HG03439 (cell line): Measurements from ENCODE around the gene ELOVL2.
"Not testable (repeated sequence)": the region's sequence is repeated elsewhere in the genome, so short reads cannot be mapped to it uniquely, and the experiment has no call there.

Source experiments
- ATAC-seq: cut with Tn5 transposase; IDR thresholded peaks from one replicate; pipeline ENCODE4 v1.9.1; 2021; ENCODE audit warnings: mild to moderate bottlenecking, moderate library complexity; ENCODE audit not compliant: unreplicated experiment

ELOVL2 gene

DNA sequence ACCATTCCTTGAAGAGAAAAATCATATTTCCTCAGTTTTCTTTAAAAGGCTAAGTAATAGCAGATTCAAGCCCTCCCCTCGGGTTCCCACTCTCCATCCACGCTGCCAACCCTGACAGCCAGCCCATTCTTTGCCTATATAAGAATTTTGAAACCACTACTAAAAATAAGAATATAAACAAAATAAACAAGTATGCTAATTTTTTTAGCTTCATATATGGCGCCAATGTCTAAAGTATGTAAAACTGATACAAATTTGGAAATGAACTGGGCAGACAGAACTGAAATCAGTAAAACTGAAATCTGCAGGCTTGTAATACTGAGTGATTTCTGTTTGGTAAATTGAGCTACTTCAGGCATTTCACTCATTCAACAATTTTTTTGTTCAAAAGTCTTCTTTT, 19.0 kb downstream of the ELOVL2 start:
- no peak for ATAC-seq

DNA sequence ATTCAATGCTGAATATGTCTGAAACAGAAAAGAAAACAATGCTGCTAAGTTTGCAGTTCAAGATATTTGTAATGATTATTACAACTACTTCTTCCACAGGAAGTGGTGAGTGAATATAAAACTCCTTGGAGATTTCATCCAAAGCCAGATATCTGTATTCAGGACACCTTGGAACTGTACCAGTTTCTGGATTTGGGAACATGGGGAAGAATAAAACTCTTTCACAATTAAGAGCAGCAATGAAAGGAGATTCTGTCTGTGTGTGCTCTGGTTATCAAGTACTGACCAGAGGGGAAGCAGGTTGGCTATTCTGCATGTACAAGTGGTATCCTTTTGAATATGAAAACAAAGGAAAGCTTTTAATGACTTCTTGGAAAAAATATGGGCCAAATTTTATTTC, 21.1 kb downstream of the ELOVL2 start:
- ATAC-seq = no peak

DNA sequence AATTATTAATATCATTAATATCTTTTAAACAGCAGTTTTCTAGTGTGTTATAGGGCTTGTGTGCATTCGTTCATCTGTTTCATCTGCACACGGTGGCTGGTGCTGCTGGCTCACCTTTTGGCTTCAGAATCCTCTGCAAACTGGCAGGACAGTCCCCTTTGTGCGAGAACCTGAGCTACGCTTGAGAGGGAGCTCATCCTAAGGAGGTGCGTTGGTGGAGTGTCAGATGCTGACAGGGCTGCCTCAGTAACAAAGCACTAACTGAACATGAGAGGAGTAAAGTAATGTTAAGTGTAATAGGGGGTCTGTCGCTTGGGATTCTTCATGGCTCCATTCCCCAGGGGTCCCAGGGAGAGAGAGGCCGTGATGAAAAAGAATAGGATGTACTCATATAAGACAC, 22.4 kb downstream of the ELOVL2 start:
- ATAC-seq = no peak

DNA sequence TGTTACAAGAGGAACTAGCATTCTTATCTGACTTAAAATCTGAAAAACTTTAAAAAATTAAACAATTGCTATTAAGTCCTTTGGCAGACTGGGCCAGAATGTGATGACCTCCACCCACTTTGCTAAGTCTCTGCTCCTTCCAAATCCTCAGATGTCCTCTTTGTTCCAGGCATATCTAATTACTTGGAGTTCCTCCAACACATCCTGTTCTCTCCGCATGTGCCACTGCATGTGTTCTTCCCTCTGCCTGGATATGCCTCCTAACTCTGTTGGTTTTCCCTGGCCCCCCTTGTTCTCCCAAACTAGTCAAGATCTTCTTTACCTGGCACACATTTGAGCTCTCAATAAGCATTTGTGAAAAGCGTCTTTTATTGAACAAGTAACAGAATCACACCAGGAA, 23.1 kb downstream of the ELOVL2 start:
- no peak for ATAC-seq

DNA sequence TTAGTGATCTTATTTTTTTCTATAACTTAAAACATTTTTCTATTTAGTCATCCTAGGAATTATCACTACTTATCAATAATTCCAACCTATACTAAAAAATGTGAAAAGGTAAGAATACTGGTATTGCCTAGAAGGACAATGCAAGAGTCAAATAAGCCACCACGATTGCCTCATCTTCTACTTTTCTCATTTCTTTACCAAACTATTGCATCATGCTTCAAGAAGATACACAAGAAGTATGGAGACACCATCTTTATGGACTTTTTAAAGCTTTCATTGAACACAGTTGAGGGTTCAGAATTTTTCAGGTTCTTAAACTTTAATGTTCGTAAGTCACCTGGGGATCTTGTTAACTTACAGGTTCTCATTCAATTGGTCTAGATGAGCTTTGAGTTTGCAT, 25.9 kb downstream of the ELOVL2 start:
- ATAC-seq = no peak

DNA sequence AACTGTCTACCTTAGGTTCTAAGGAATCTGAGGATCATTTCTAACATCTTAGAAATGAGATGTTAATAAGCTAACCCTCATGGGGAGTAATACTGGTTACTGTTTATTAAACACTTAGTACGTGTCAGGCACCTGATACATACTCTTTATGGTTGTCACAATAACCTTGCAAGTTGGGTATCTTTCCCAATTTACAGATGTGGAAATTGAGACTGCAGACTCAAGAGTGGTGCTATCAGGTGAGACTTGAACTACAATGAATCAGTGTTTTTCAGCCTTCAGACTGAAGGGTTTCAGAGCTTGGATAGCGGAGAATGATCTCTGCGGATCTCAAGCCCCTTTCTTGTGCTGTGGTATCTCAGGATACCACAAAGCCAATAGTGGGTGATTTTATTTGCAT, 27.0 kb downstream of the ELOVL2 start:
- no peak for ATAC-seq

DNA sequence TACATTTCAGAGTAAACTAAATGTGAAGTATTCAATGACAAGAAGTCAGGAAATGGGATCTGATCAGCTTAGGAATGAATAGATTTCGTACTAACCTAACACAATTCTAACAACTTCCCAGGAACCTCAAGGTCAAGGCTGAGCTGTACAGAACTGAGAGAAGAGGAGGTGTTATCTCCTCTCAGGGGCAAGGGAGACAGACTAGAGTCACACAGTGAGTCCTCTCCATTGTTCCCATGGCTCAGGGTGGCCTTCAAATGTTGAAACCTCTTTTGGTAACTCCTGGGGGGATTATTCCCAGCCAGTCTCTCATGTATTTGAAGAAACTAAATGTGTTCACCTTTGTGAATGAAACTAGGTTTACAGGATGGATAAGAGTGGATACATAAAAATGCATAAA, 27.7 kb downstream of the ELOVL2 start:
- no peak for ATAC-seq

DNA sequence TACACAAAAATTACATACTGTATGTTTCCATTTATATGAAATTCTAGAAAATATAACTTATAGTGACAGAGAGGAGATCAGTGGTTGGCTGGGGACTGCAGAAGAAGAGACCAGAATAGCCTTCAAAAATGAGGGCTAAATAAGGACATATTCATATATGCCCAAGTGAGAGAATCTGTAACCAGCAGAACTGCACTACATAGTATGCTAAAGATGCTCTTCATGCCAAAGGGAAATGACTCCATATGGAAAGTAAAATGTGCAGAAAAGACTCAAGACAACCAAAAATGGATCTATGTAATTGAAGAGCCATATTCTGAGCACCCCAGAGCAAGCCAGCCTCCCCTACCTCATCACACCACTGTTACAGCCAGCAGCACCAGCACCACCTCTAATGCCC, 29.0 kb downstream of the ELOVL2 start:
- no peak for ATAC-seq

DNA sequence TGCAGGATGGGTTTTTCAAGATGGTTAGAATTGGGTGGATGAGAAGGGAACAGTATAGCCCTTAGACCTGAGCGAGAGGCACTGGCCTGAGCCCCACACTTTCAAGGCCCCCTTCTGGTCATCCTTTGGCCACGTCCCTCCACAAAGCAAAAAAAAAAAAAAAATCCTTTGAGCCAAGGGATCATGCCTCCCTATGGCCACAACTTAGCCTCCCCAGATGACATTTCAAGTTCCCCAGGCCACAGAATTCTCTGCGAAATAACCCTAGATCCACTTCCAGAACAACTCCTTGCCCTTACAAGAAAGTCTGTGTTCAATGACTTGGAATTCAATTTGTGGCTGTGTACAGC, 30.4 kb downstream of the ELOVL2 start:
- no peak for ATAC-seq

DNA sequence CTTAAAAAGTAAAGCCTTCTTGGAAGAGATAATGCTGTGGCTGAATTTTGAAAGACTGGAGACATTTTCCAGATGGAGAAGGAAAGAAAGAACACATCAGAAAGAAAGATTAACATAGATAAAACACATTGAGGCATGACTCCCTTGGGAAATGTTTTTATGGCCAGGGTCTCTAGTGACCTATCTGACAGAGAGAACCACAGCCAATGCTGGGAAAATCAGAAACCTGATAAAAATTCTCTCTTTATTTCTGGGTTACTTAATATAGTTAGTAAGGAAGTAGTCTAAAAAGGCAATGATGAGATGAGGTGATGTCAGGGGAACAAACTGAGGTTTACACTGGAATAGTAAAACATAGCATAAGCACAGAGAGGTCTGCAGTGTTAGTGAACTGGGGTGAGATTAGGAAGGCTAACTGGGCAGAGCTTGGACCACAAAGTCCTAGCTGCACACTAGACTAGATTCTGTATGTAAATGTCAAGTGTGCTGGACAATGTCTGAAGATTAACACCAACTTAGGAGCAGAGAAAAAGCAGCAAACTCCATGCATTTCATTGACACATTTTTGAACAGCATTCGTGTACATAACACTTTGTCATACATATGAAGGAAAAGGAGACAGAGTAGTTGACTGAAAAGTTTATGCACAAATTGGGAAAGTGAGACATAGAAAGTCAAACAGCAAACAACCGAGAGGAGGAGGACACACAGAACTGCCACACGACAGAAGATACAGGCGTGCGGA, 31.0 kb downstream of the ELOVL2 start:
- no peak for ATAC-seq

DNA sequence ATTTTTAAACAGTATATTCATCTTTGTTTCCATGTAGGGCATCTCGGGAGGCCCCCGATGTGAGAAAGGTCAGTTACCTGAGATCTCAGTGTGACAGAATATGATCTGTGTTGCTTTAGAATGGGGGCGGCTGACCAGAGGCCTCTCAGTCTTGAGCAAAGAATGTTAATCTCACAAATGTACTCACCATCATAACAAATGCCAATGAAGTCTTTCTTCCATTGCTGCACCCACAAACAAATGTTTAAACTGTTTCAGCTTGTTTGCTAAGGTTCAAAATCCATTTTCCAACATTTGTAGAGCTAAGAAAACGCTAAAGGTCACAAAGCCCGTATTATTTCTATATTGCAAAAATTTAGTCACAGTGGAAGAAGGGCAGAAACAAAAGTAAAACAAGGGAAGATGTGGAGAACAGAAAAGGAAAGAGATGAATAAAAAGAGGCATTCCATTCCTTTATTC, 31.8 kb downstream of the ELOVL2 start:
- no peak for ATAC-seq

DNA sequence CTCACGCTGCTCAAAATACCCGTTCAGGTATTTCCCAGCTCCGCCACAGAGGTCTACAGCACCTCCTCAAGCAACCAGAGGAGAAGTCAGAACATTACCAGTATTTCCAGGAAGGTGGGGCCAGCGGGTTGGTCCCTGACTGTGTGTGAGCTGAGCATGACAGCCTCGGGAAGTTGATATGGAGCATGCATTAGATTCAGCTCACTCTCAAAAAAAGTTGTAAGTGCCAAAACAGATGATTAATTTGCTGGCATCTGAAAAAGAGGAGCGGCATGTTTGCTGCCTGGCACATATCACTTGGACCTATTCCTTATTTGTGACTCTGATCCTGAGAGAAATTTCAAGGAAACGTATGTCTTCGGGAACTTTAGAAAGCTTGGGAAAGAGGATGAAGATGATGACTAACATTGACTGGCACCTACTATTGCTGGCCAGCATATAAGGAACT, 32.3 kb downstream of the ELOVL2 start:
- no peak for ATAC-seq

DNA sequence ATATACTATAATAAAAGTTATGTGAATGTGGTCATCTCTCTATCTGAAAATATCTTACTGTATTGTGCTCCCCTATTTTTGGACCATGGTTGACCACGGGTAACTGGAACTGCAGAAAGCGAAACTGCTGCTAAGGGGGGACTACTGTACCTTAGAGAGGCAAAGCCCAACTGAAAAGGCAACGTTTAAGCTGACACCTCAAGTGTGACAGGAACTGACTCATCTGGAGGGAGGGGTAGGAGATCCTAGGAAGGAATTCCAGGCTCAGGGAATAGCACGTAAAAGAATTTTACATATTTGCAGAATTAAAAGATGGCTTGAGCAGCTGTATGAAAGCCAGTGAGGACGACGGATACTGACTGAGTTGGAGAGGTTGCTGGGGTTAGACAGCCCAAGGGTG, 34.8 kb downstream of the ELOVL2 start:
- ATAC-seq = no peak

DNA sequence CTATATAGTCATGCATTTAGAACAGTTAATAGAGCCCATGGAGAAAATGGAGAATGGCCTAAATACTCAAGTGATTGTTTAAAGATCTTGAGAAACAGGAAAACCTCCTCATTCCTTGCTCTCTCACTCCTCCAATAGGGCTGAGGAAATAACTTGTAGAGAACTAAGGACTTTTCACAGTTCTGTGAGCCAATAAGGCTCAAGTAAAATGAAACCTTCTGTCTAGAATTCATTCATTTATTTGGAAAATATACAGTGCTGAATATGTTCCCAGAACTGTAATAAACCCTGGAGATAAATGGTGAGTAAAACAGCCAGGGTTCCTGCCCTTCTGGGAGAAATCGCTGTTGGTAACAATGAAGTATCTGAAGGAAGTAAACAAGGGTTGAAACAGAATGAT, 35.3 kb downstream of the ELOVL2 start:
- no peak for ATAC-seq

DNA sequence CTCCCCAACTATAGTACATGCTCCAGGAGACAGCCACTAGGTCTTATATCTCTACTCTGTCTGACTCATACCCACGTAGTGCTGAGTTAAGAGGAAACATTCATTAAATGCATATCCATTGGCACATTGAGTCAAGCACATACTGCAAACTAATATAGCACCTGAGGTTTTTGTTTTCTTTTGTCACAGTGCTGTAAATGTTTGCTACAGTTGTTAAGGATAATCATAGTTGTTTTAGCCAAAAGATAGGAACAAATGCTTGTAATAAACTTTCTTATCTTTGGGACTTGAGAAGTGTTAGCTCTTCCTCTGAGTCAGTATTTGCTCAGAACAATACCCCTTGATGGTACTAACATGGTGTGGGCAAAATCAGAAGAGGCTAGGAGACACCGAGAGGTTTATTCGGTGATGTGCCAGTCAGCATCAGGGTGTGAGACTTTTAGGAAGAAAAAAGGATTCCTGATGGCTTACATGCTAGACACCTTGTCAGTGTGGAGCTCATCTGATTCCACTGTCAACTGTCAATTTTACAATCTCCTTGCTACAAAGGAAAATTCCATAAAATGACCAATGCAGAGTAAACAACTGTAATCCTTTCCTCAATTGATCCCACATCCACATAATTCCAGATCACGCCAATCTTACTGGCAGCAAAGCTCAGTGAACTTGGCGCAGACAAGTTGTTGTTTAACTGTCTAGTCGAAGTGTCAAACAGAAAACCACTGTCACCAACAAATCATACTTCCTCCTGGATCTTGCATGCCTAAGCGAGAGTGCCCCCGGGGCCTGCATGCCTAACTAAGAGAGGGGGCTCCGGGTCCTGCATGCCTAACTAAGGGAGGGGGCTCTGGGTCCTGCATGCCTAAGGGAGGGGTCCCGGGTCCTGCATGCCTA, 36.1 kb downstream of the ELOVL2 start:
- no peak for ATAC-seq

DNA sequence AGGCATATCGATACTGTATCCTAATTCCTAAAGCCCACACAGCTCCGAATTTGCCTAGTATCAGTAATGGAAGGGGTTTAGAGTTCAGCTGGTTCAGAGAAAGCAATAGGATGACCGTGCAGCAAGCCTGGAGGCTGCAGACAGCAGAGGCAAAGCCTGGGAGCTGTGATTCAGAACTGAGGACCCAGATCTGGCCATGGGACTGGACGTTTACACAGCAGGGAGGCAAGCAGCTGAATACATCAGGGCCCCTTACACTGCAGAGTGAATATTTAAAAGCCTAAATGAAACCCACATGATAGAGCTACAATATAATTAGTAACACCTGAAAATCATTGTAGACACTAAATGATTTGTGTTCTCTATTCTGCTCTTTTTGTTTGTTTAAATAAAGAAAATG, 38.0 kb downstream of the ELOVL2 start:
- no peak for ATAC-seq

DNA sequence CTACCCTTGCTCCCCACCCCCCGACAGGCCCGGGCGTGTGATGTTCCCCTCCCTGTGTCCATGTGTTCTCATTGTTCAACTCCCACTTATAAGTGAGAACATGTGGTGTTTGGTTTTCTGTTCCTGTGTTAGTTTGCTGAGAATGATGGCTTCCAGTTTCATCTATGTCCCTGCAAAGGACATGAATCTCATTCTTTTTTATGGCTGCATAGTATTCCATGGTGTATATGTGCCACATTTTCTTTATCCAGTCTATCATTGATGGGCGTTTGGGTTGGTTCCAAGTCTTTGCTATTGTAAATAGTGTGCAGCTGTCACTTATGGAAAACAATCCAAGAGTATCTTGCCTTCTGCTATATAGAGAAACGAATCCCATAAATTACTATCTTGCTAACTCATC, 40.8 kb downstream of the ELOVL2 start:
- ATAC-seq = not testable (repeated sequence)

DNA sequence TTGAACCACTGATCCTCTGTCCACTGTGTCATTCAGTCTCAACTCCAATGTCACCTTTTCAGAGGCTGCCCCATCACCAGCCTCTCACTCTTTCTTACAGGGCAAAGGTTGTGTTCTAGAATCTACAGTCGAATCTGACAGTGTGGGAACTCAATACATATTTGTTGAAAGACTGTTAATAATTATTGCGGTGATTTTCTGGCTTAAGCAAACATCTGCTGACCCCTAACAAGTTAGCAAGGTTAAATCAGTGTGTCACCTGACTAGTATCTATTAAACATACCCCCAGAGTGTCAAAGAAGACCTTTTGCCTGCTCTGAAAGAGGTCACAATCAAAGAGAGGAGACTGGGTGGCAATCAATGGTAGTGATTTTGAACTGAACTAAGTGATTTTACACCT, 41.9 kb downstream of the ELOVL2 start:
- no peak for ATAC-seq

DNA sequence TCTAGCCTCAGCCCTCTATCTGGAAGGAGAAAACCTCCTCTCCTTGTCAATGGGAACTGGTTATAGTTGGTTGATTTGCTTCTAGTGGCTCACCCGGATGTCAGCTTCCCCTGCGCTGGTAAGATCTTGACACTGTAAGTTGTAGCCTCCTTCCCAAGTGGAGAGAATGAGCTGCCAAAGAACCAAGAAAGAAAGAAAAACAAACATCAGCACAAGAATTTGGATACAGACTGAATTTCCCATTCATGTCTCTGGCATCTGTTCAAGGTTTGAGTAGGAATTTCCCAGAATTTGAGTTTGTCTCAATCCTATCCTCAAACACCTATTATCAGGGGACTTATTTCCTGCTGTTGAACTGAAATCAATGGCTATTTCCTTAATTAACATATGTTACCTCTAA, 44.1 kb downstream of the ELOVL2 start:
- ATAC-seq = no peak

DNA sequence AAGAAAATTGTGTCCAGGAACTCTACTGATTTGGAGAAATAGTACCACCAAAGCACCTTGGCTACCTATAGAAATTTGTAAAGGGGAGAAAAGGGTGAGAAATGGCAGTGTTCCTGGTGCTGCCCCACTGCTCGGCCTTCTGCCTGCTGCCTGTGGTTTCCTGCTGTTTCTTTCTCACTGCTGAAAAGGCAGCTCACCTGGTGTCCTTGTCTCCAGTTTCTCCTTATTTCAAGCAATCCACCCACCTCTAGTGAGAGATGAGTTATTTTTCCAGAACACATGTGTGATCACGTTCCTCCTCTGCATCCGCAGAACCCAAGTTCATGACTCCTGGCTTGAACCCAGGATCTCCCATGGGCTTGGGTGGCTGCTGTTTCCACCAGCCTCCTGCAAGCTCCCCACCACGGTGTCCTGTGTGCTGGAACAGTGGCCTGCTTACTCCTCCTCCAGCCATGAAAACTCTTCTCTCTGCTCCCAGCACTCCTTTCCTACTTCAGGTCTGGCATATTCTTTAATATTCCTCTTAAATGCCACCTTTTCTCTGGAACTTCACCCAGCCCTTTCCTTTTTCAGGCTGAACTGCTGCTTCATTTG, 48.9 kb downstream of the ELOVL2 start:
- ATAC-seq = no peak

DNA sequence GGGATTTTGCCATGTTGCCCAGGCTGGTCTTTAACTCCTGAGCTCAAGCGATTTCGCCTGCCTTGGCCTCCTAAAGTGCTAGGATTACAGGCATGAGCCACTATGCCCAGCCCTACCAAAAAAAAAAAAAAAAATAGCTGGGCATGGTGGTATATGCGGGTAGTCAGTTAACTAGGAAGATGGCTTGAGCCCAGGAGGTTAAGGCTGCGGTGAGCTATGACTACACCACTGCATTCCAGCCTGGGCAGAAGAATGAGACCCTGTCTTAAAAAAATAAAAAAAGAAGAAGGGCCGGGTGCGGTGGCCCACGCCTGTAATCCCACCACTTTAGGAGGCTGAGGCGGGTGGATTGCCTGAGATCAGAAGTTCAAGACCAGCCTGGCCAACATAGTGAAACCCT, 50.2 kb downstream of the ELOVL2 start:
- ATAC-seq = no peak

DNA sequence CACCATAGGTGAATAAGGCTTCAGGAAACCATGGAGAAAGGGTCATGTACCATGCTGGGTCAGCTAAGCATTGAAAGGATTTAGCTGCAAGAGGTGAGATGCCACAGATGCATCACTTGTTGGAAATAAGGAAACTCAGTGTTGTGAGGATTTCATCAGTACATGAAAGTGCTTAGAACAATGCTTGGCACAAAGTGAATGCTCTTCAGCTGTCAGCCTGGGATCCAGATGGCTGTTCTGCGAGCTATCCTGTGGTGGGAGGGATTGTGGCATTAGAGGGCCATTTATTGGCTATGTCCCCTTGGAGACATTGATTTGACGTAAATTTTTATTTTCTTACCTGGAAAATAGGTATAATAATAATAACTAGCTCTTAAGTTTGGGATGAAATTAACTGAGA, 53.0 kb downstream of the ELOVL2 start:
- no peak for ATAC-seq
